ENCODE measurements around the gene NOTCH3. TPM values are rescaled to one million over a fixed set of nuclear protein-coding genes. Genes with fewer than 3 reads are reported as not detected.

NOTCH3 gene
- total RNA-seq, 1 donor from 2014 or later: 67.9 TPM

DNA sequence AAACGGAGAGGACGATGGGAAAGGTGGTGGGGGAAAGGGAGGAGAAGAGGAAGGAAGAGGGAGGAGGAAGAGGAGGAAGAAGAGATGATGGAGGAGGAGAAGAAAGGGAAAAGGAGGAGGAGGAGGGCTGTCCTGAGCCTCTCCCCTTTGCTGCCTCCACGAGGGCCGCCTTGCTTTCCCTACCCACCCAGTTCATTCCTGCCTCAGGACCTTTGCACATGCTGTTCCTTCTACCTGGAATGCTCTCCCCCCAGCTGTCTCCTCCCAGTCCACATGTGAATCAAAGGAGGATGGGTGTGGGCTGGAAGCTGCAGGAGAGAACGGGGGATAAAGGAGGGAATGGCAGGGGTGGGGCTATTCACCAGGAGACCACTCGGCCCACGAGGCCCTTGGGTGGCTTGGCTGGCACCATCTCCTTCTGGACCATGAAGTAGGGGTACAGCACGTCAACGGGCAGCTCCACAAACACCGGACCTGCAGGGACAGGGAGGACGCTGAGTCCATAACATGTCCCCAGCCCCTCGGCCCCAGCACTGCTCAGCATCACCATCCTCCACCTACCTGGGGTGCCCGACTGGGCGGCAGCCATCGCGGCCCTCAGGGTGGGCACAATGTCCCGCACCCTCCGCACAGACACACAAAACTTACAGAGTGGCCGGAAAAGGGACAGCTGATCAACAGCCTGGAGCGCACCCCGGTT lies 78.3 kb downstream of the NOTCH3 start:
- Histone ChIP-seq H3K4me1 (peaks cover 10% of the 10 kb centered on the region), H3K9me3 (no peaks in the 10 kb centered on the region), H3K4me3 (no peak overlapping the region), H3K27ac (no peak overlapping the region), H3K27me3 (no peaks in the 10 kb centered on the region), H3K36me3 (peaks cover 48% of the 10 kb centered on the region)
- no peak for ATAC-seq
- intact Hi-C loops (cut with DNase I): no loop called here
- TF ChIP-seq, protein P1, sequence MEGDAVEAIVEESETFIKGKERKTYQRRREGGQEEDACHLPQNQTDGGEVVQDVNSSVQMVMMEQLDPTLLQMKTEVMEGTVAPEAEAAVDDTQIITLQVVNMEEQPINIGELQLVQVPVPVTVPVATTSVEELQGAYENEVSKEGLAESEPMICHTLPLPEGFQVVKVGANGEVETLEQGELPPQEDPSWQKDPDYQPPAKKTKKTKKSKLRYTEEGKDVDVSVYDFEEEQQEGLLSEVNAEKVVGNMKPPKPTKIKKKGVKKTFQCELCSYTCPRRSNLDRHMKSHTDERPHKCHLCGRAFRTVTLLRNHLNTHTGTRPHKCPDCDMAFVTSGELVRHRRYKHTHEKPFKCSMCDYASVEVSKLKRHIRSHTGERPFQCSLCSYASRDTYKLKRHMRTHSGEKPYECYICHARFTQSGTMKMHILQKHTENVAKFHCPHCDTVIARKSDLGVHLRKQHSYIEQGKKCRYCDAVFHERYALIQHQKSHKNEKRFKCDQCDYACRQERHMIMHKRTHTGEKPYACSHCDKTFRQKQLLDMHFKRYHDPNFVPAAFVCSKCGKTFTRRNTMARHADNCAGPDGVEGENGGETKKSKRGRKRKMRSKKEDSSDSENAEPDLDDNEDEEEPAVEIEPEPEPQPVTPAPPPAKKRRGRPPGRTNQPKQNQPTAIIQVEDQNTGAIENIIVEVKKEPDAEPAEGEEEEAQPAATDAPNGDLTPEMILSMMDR (IDR thresholded peaks at IDR 0.05): no peak
- no peak for DNase-seq

DNA sequence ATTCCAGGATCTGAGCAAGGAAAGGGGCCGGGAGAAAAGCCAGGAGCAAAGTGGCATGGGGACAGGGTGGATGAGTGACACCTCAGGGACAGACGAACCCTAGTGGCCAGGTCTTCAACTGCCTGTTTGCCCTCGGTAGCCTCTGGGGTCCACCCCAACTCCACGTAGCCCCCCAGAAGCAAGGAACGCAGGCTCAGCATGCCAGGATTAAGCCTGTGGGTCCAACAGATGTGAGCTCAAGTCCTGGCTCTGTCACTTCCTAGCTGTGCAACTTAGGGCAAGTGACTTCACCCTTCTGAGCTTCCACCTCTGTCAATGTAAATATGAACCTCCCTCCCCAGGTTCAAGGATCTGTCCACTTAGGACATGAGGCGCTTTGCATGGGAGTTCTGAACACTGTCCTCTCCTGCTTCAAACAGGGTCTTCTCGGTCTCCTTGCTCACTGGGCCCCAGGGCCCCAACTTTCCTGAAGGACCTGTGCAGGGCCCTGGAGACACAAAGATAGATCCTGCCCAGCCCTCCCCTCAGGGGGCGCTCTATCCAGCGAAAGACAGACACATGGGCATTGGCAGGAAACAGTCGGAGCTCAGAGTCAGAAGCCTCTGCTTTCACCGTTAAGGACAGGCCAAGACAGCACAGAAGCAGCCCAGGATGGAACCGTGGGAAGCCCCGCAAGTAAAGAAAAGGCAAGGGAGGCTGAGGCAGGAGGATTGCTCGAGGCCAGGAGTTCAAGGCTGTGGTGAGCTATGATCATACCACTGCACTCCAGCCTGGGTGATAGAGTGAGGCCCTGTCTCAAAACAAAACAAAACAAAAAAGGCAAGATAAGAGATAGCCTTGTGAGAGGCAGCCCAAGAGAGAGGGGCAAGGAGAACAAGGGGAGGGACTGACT lies 80.4 kb downstream of the NOTCH3 start:
- no peak for ATAC-seq
- no peak for DNase-seq
- TF ChIP-seq, protein P1 (IDR thresholded peaks at IDR 0.05): no peak

DNA sequence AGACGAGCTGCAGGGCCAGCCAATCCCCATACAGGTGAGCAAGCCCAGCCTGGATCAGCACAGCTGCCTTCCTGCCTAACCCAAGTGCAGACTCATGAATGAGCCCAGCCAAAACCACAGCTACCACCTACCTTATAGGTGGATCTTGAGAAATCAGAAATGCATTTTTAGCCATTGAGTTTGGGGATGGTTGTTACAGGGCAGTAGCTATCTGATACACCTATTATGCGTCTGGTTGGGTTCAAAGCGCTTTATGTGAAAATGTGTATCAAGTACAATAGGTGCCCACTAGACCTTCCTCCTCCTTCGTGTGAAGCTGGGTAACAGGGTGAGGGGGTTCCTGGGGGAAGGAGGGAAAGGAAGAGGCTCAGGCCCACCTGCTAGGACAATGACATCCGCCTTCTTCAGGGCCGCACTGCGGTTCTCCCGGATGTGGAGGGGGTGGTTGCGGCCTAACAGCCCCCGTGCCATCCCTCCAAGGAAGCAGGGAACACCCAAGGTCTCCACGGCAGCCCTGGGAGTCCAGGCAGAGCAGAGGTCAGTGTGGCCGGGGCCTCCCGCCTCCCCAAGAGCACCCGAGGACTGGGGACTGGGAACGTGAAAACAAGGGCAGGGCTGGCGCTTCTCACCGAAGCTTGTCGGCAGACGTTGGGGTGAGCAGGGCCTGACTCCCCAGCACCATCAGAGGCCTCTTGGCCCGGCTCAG lies 81.9 kb downstream of the NOTCH3 start:
- Histone ChIP-seq H3K36me3 (peaks cover 78% of the 10 kb centered on the region), H3K27me3 (no peaks in the 10 kb centered on the region), H3K27ac (no peak overlapping the region), H3K4me3 (no peak overlapping the region), H3K4me1 (peaks cover 4% of the 10 kb centered on the region), H3K9me3 (no peaks in the 10 kb centered on the region)
- intact Hi-C loops (cut with DNase I): no loop called here
- TF ChIP-seq, protein P1 (IDR thresholded peaks at IDR 0.05): no peak
- ATAC-seq (no peak), DNase-seq (no peak)

More for the DNA sequence above, 80.4 kb downstream of the NOTCH3 start:
- Histone ChIP-seq H3K9me3 (no peaks in the 10 kb centered on the region), H3K27me3 (no peaks in the 10 kb centered on the region), H3K36me3 (peaks cover 69% of the 10 kb centered on the region), H3K4me1 (peaks cover 10% of the 10 kb centered on the region), H3K4me3 (no peak overlapping the region), H3K27ac (no peak overlapping the region)
- intact Hi-C loops (cut with DNase I): no loop called here

DNA sequence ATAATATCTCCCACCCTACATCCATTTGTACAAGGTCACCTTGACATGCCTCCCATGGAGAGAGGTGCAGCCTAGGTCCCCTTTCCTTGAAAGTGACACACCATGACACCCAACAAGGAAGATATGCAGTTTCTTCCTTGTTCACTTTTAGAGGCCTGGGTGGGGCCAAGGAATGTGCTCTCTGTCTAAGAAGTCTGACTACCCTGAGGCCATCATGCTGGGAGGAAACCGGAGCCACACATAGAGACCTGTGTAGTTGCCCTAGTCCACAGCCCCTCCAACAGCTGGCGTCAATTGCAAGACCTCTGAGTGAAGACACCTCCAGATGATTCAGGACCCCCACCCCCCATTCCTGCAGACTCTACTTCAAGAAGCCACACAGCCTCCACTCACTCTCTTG lies 82.5 kb downstream of the NOTCH3 start:
- Histone ChIP-seq H3K27ac (no peak overlapping the region), H3K9me3 (no peaks in the 10 kb centered on the region), H3K27me3 (no peaks in the 10 kb centered on the region), H3K36me3 (peaks cover 82% of the 10 kb centered on the region), H3K4me3 (no peak overlapping the region), H3K4me1 (peaks cover 3% of the 10 kb centered on the region)
- ATAC-seq (no peak), DNase-seq (no peak)
- TF ChIP-seq, protein P1 (IDR thresholded peaks at IDR 0.05): no peak
- intact Hi-C loops (cut with DNase I): no loop called here

DNA sequence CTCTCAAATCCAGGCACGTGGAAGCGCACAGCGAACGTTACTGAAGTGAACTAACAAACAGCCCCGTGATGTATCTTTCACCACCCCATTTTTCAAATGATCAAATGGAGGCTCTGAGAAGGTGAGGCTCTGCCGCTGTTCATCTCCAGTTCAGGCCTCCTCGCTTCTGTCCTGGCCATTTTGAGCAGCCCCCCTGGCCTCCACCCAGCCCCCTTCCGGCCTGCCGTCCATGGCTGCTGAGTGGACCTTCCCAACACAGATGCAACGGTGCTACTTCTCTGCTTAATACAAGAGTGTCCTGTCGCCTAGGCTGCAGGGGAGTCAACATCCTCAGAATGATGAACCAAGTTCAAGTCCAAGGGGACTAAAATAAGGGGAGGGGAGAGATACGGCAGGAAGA lies 83.9 kb downstream of the NOTCH3 start:
- ATAC-seq (no peak), DNase-seq (no peak)

More for the DNA sequence above, 83.9 kb downstream of the NOTCH3 start:
- H3K4me1 ChIP-seq: peaks cover 3% of the 10 kb centered on the region
- H3K36me3 ChIP-seq: peaks cover 82% of the 10 kb centered on the region
- TF ChIP-seq, protein P1 (IDR thresholded peaks at IDR 0.05): no peak
- H3K27me3 ChIP-seq: no peaks in the 10 kb centered on the region
- no peaks in the 10 kb centered on the region for H3K9me3 ChIP-seq
- no peak overlapping the region for H3K4me3 ChIP-seq
- no peak overlapping the region for H3K27ac ChIP-seq
- intact Hi-C loops (cut with DNase I): no loop called here

Measured in upper lobe of right lung (tissue), 1 donor.